HUES64 (cell line): ENCODE data around the gene OR13J1.

Experiments
- H3K27ac ChIP-seq: 2 replicates; pipeline ENCODE4 v1.7.0; 2013; ENCODE audit warnings: low read depth, low read length, inconsistent platforms
- H3K27me3 ChIP-seq: 2 replicates; pipeline ENCODE4 v1.6.1; 2013; ENCODE audit warnings: mild to moderate bottlenecking, low read length; ENCODE audit not compliant: insufficient read depth
- H3K36me3 ChIP-seq: 2 replicates; pipeline ENCODE4 v1.6.1; 2013; ENCODE audit warnings: mild to moderate bottlenecking, low read length; ENCODE audit not compliant: insufficient read depth
- H3K4me1 ChIP-seq: 2 replicates; pipeline ENCODE4 v1.6.1; 2013; ENCODE audit warnings: mild to moderate bottlenecking, low read length, moderate library complexity; ENCODE audit not compliant: insufficient read depth
- H3K4me3 ChIP-seq: 2 replicates; pipeline ENCODE4 v1.5.1; 2013; ENCODE audit warnings: mild to moderate bottlenecking, low read length, moderate library complexity
- H3K9ac ChIP-seq: 2 replicates; pipeline ENCODE4 v1.6.1; 2013; ENCODE audit warnings: mild to moderate bottlenecking, low read depth, low read length
- H3K9me3 ChIP-seq: 2 replicates; pipeline ENCODE4 v1.6.1; 2013; ENCODE audit warnings: low read depth, low read length; ENCODE audit not compliant: insufficient read depth
- WGBS: fragments of 150-250, 120-280 bp; methylation state at CpG from one replicate; pipeline ENCODE4 v1.1.7; 2013; ENCODE audit warnings: missing lambda C conversion rate; 5-methylcytosine and 5-hydroxymethylcytosine counted together

OR13J1 gene

DNA sequence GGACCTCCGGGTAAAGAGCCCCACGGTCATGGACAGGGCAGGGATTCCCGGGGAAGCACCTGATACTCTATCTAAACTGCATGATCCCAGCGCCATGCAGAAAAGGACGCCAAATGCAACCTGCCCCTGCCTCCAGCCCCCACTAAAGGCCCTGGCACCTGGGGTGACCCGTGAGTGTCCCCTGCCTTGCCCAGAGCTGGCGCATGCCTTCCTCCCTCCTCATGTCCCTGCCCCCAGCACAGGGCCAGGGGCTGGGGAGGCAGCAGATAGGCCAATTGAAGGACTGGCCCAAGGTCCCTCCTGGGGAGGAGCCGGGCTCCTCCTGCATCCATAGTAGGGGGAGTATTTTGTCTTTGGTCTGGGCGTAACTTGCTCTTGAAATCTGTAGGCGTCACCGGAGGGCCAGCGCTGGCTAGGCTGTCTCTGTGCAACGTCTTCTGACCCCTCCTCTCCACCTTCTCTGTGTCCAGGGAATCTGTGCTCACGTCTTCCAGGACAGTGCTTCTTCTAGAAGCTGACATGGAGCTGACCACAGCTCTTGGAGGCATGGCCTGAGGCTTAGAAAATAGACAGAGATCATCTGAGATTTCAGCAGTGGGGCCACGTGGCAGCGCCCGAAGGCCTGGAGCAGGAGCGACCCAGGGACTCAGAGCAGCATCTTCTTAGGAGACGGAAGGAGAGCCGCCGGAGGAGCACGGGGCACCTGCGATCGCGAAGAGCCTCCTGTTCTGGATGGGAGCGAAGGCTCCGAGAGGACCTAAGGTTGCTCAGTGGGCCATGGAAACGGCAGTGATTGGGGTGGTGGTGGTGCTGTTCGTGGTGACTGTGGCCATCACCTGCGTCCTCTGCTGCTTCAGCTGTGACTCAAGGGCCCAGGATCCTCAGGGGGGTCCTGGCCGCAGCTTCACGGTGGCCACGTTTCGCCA is 39.7 kb upstream of the OR13J1 start:
- H3K4me1 ChIP-seq = peaks cover 38% of the 10 kb centered on the region
- WGBS = 92% methylated on average over 34 of the region's 34 CpGs

GRCh38 chr9:35909274-35909673 is 39.1 kb upstream of the OR13J1 start, which contains the start of gene SPAAR:
Gene SPAAR (plus strand): TSS chr9:35909490. CDS start chr9:35910464, 974 bp downstream.
- Histone ChIP-seq H3K9ac (peak within 1 kb of the TSS; percentile 56; the same call in 1 of the 2 replicates), H3K9me3 (no peaks in the 10 kb centered on the region), H3K27ac (peak within 1 kb of the TSS; percentile 81), H3K27me3 (no peaks in the 10 kb centered on the region), H3K36me3 (no peaks in the 10 kb centered on the region), H3K4me1 (peaks cover 38% of the 10 kb centered on the region), H3K4me3 (no peak within 1 kb of the TSS)
- WGBS = 82% methylated on average over 11 of the region's 11 CpGs

More for the DNA sequence above, 39.7 kb upstream of the OR13J1 start:
- H3K9ac ChIP-seq = no peak overlapping the region
- no peak overlapping the region for H3K27ac ChIP-seq
- H3K36me3 ChIP-seq = no peaks in the 10 kb centered on the region
- no peaks in the 10 kb centered on the region for H3K27me3 ChIP-seq
- H3K4me3 ChIP-seq = no peak overlapping the region
- no peaks in the 10 kb centered on the region for H3K9me3 ChIP-seq

- H3K27ac ChIP-seq = peak overlapping the region; percentile 81
- no peak overlapping the region for H3K4me3 ChIP-seq
- no peaks in the 10 kb centered on the region for H3K36me3 ChIP-seq
- WGBS = 74% methylated on average over 9 of the region's 9 CpGs
- H3K9me3 ChIP-seq = no peaks in the 10 kb centered on the region
- peak overlapping the region; percentile 56; the same call in 1 of the 2 replicates for H3K9ac ChIP-seq
- peaks cover 38% of the 10 kb centered on the region for H3K4me1 ChIP-seq
- H3K27me3 ChIP-seq = no peaks in the 10 kb centered on the region
These were observed 38.4 kb upstream of the OR13J1 start for GRCh38 chr9:35908504-35909125.

GRCh38 chr9:35907711-35908503 is 37.7 kb upstream of the OR13J1 start:
- WGBS = 39% methylated on average over 13 of the region's 13 CpGs
- H3K9ac ChIP-seq = peak overlapping the region; percentile 56; the same call in 1 of the 2 replicates
- peaks cover 38% of the 10 kb centered on the region for H3K4me1 ChIP-seq

DNA sequence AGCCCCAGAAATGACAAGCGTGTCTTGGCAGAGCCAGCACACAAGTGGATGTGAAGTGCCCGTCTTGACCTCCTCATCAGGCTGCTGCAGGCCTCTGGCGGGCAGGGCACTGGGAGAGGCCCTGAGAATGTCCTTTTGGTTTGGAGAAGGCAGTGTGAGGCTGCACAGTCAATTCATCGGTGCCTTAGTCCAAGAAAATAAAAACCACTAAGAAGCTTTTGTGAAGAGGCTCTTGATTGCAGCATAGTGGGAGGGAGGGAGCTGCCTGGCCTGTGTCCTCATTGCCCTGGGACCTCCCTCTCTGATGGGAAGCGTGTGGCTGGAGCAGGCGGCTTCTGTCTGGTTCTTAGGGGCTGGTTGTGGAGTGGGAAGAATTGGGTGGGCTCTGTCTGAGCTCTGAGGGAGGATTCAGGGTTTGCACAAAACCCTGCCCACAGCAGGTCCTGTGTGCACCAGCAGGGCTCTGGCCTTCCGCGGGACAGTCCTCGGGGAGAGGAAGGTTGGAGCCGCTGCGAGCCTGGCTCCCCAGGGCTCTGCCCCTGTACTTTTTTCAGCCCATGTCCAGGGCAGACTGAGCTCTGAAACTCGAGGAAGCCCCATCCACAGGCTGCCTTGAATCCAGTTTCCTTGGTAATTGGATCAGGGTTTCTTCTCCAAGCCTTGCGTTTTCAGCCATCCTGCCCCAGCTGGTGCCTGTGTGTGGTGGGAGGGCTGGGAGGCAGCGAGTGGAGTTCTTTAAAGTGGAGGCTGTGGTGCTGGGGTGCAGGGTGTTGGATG is 36.9 kb upstream of the OR13J1 start:
- peak overlapping the region; percentile 56; the same call in 1 of the 2 replicates for H3K9ac ChIP-seq
- H3K36me3 ChIP-seq = no peaks in the 10 kb centered on the region
- no peaks in the 10 kb centered on the region for H3K9me3 ChIP-seq
- peak overlapping the region; percentile 81 for H3K27ac ChIP-seq
- peaks cover 38% of the 10 kb centered on the region for H3K4me1 ChIP-seq
- no peaks in the 10 kb centered on the region; the same call in 1 of the 2 replicates for H3K27me3 ChIP-seq
- no peak overlapping the region for H3K4me3 ChIP-seq
- 60% methylated on average over 14 of the region's 14 CpGs for WGBS

More at GRCh38 chr9:35907711-35908503, 37.7 kb upstream of the OR13J1 start:
- Histone ChIP-seq H3K36me3 (no peaks in the 10 kb centered on the region), H3K27me3 (no peaks in the 10 kb centered on the region), H3K27ac (peak overlapping the region; percentile 81), H3K4me3 (no peak overlapping the region), H3K9me3 (no peaks in the 10 kb centered on the region)

GRCh38 chr9:35905912-35906679 is 35.9 kb upstream of the OR13J1 start, which contains the start of gene HRCT1:
Gene HRCT1 (plus strand): TSS chr9:35906202. CDS start chr9:35906288, 86 bp downstream.
- Histone ChIP-seq H3K27ac (peak within 1 kb of the TSS; percentile 81; the same call in 1 of the 2 replicates), H3K9me3 (no peaks in the 10 kb centered on the region), H3K4me3 (no peak within 1 kb of the TSS), H3K27me3 (peaks cover 2% of the 10 kb centered on the region; the same call in 1 of the 2 replicates), H3K9ac (peak within 1 kb of the TSS; percentile 56; the same call in 1 of the 2 replicates), H3K36me3 (no peaks in the 10 kb centered on the region), H3K4me1 (peaks cover 38% of the 10 kb centered on the region)
- 93% methylated on average over 27 of the region's 30 CpGs for WGBS

DNA sequence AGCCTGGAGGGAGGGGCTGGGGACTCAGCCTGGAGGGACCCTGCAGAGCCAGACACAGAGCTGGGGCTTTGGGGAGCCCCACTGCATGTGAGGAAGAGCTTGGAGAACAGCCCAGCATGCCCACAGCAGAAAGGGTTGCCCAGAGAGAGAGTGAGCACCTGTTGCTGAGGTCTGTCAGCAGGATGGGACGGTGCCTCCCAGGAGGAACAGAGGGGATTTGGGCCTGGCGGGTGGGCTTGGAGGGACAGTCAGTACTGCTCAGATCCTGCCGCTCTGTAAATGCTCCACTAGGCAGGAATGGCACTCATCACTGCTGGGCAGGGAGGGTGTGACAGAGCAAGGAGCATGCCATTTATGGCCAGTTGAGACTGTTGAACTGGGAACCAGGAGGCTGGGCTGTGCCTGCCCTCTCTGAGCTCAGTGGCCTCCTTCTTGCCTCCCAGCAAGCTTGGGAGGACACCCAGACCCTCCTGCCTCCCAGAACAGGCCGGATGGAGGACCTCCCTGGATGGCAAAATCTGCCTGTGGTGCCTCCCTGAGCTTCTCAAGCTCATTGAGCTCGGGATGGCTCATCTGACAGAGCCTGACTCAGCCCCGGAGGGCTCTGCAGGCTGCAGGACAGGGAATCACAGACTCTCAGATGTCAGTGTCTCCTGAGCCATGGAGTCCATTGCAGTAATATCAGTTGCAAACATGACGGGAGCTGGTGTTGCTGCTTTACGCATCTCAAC is 35.0 kb upstream of the OR13J1 start:
- Histone ChIP-seq H3K9ac (no peak overlapping the region), H3K9me3 (no peaks in the 10 kb centered on the region), H3K4me3 (no peak overlapping the region), H3K36me3 (no peaks in the 10 kb centered on the region), H3K27me3 (peaks cover 3% of the 10 kb centered on the region; the same call in 1 of the 2 replicates), H3K27ac (no peak overlapping the region), H3K4me1 (peaks cover 34% of the 10 kb centered on the region)
- 87% methylated on average over 8 of the region's 8 CpGs for WGBS

- H3K27me3 ChIP-seq = peaks cover 3% of the 10 kb centered on the region; the same call in 1 of the 2 replicates
- H3K4me3 ChIP-seq = no peak overlapping the region
- 94% methylated on average over 6 of the region's 8 CpGs for WGBS
- no peak overlapping the region for H3K27ac ChIP-seq
- no peaks in the 10 kb centered on the region for H3K9me3 ChIP-seq
- no peak overlapping the region for H3K9ac ChIP-seq
- no peaks in the 10 kb centered on the region for H3K36me3 ChIP-seq
- H3K4me1 ChIP-seq = peaks cover 28% of the 10 kb centered on the region
These were observed 34.1 kb upstream of the OR13J1 start for GRCh38 chr9:35904338-35904737.

GRCh38 chr9:35903049-35903448 is 32.8 kb upstream of the OR13J1 start:
- Histone ChIP-seq H3K36me3 (no peaks in the 10 kb centered on the region), H3K4me3 (no peak overlapping the region), H3K27me3 (peaks cover 3% of the 10 kb centered on the region; the same call in 1 of the 2 replicates), H3K9me3 (no peaks in the 10 kb centered on the region), H3K4me1 (peaks cover 15% of the 10 kb centered on the region), H3K27ac (no peak overlapping the region), H3K9ac (no peak overlapping the region)
- WGBS = 40% methylated on average over 3 of the region's 3 CpGs
